ENCODE measurements around the gene SAP130.

SAP130 gene

GRCh38 chr2:127893494-127893893, 134.4 kb downstream of the SAP130 start:
- Histone ChIP-seq H3K9me3 (ENCODE audit: control insufficient read depth, low read length) (no peaks in the 10 kb centered on the region), H3K36me3 (ENCODE audit: control insufficient read depth, insufficient read depth, low read length) (no peaks in the 10 kb centered on the region), H3K27ac (ENCODE audit: low read depth, low read length, severe bottlenecking) (no peak overlapping the region), H3K4me1 (ENCODE audit: control insufficient read depth, insufficient read depth, low read length, poor library complexity, severe bottlenecking) (no peaks in the 10 kb centered on the region), H3K4me3 (ENCODE audit: extremely low read depth, insufficient read depth, low read length, poor library complexity, severe bottlenecking) (no peak overlapping the region)
- WGBS, 2 experiments (ENCODE audit: insufficient coverage in 2 of 2), result 66 to 67% methylated on average over 1 to 2 of the region's 5 CpGs

- H3K4me3 ChIP-seq (ENCODE audit: extremely low read depth, insufficient read depth, low read length, poor library complexity, severe bottlenecking), result no peak overlapping the region
- no peaks in the 10 kb centered on the region for H3K4me1 ChIP-seq (ENCODE audit: control insufficient read depth, insufficient read depth, low read length, poor library complexity, severe bottlenecking)
- no peak overlapping the region for H3K27ac ChIP-seq (ENCODE audit: low read depth, low read length, severe bottlenecking)
- 89 to 92% methylated on average over 13 to 14 of the region's 14 CpGs for WGBS, 2 experiments (ENCODE audit: insufficient coverage in 2 of 2)
- H3K9me3 ChIP-seq (ENCODE audit: control insufficient read depth, low read length), result no peaks in the 10 kb centered on the region
- no peaks in the 10 kb centered on the region for H3K36me3 ChIP-seq (ENCODE audit: control insufficient read depth, insufficient read depth, low read length)
Observed at GRCh38 chr2:127893033-127893432, 134.8 kb downstream of the SAP130 start.

- Histone ChIP-seq H3K27ac (ENCODE audit: low read depth, low read length, severe bottlenecking) (no peak overlapping the region), H3K4me3 (ENCODE audit: extremely low read depth, insufficient read depth, low read length, poor library complexity, severe bottlenecking) (no peak overlapping the region), H3K4me1 (ENCODE audit: control insufficient read depth, insufficient read depth, low read length, poor library complexity, severe bottlenecking) (no peaks in the 10 kb centered on the region), H3K9me3 (ENCODE audit: control insufficient read depth, low read length) (no peaks in the 10 kb centered on the region), H3K36me3 (ENCODE audit: control insufficient read depth, insufficient read depth, low read length) (no peaks in the 10 kb centered on the region)
- 78 to 90% methylated on average over 2 of the region's 5 CpGs for WGBS, 2 experiments (ENCODE audit: insufficient coverage in 2 of 2)
Observed at GRCh38 chr2:127891811-127892210, 136.0 kb downstream of the SAP130 start.

All from mesodermal cell (in vitro differentiated cells).